GM18499 (cell line): ENCODE results near the gene EDNRA.
A peak's percentile ranks its signal among the peaks of the same experiment; 100 is the strongest.
"Not testable (repeated sequence)": the region's sequence is repeated elsewhere in the genome, so short reads cannot be mapped to it uniquely, and the experiment has no call there.

ENCODE experiments used
- ATAC-seq: cut with Tn5 transposase; IDR thresholded peaks from one replicate; pipeline ENCODE4 v1.9.1; 2021; ENCODE audit warnings: moderate number of reproducible peaks; ENCODE audit not compliant: insufficient read depth, unreplicated experiment

EDNRA gene

GRCh38 chr4:147480891-147481576 is at the start of gene EDNRA:
TSS of gene EDNRA (plus strand) at chr4:147481097. CDS start at chr4:147485682, 4,585 bp downstream.
- ATAC-seq, result no peak

GRCh38 chr4:147434370-147434769 is 46.5 kb upstream of the EDNRA start:
- not testable (repeated sequence) for ATAC-seq

GRCh38 chr4:147440442-147440841 is 40.5 kb upstream of the EDNRA start:
- ATAC-seq, result no peak

GRCh38 chr4:147447786-147448185 is 33.1 kb upstream of the EDNRA start:
- no peak for ATAC-seq

- no peak for ATAC-seq
Observed at GRCh38 chr4:147453561-147454141, 27.2 kb upstream of the EDNRA start.

GRCh38 chr4:147456706-147457105 is 24.2 kb upstream of the EDNRA start:
- no peak for ATAC-seq

GRCh38 chr4:147461161-147461560 is 19.7 kb upstream of the EDNRA start:
- no peak for ATAC-seq

- no peak for ATAC-seq
Observed at GRCh38 chr4:147463065-147463464, 17.8 kb upstream of the EDNRA start.

- ATAC-seq, result no peak
Observed at GRCh38 chr4:147465461-147465860, 15.4 kb upstream of the EDNRA start.

GRCh38 chr4:147477439-147477838 is 3.5 kb upstream of the EDNRA start:
- peak; percentile 70 for ATAC-seq

GRCh38 chr4:147479376-147479775 is 1.5 kb upstream of the EDNRA start:
- ATAC-seq, result no peak

GRCh38 chr4:147479786-147480185 is 1.1 kb upstream of the EDNRA start:
- no peak for ATAC-seq

GRCh38 chr4:147480502-147480890 is 401 bp upstream of the EDNRA start:
- ATAC-seq, result no peak

- ATAC-seq, result no peak
Observed at GRCh38 chr4:147481577-147482109, 746 bp downstream of the EDNRA start.

GRCh38 chr4:147482281-147482680 is 1.4 kb downstream of the EDNRA start:
- ATAC-seq, result no peak

- no peak for ATAC-seq
Observed at GRCh38 chr4:147485167-147485566, 4.3 kb downstream of the EDNRA start.

GRCh38 chr4:147487616-147488015 is 6.7 kb downstream of the EDNRA start:
- ATAC-seq, result no peak

- ATAC-seq, result no peak
Observed at GRCh38 chr4:147488556-147488955, 7.7 kb downstream of the EDNRA start.

GRCh38 chr4:147491086-147491485 is 10.2 kb downstream of the EDNRA start:
- no peak for ATAC-seq

- no peak for ATAC-seq
Observed at GRCh38 chr4:147492306-147492705, 11.4 kb downstream of the EDNRA start.

- ATAC-seq, result no peak
Observed at GRCh38 chr4:147492761-147493160, 11.9 kb downstream of the EDNRA start.

- ATAC-seq, result no peak
Observed at GRCh38 chr4:147493307-147493706, 12.4 kb downstream of the EDNRA start.
